Sigmoid colon (tissue), 4 donors: ENCODE measurements around the gene SLC16A11.

Experiments used
- EP300 ChIP-seq, 4 donors: sonication (generic); formaldehyde crosslinking; IDR thresholded peaks; one replicate each; pipeline ENCODE4 v1.6.1; 2017; ENCODE audit warnings: antibody characterized with exemption in 4 of 4
- POLR2A ChIP-seq, 2 donors: fragments of 450-650 bp; IDR thresholded peaks; one replicate each; pipeline ENCODE4 v1.6.1; 2016; ENCODE audit warnings: antibody characterized with exemption in 2 of 2, mild to moderate bottlenecking in 2 of 2, moderate library complexity in 2 of 2
- POLR2AphosphoS5 ChIP-seq, 4 donors: sonication (generic); formaldehyde crosslinking; IDR thresholded peaks; one replicate each; pipeline ENCODE4 v1.6.1; 2017; ENCODE audit warnings: antibody characterized with exemption in 4 of 4
- TF ChIP-seq, protein P1 (sequence below), 4 experiments: fragments of 450-650 bp in 3 of 4; fragments of 200-600 bp in 1 of 4; IDR thresholded peaks; one replicate each; pipeline ENCODE4 v1.5.1; 2016 to 2019; ENCODE audit warnings: antibody characterized with exemption in 4 of 4, mild to moderate bottlenecking in 3 of 4, moderate library complexity in 2 of 4

GRCh38 chr17:7068268-7068667, 24.4 kb upstream of the SLC16A11 start:
- TF ChIP-seq POLR2A (IDR thresholded peaks at IDR 0.05) (no peak), EP300 (IDR thresholded peaks at IDR 0.05) (no peak), POLR2AphosphoS5 (IDR thresholded peaks at IDR 0.05) (no peak)
- TF ChIP-seq, protein P1, sequence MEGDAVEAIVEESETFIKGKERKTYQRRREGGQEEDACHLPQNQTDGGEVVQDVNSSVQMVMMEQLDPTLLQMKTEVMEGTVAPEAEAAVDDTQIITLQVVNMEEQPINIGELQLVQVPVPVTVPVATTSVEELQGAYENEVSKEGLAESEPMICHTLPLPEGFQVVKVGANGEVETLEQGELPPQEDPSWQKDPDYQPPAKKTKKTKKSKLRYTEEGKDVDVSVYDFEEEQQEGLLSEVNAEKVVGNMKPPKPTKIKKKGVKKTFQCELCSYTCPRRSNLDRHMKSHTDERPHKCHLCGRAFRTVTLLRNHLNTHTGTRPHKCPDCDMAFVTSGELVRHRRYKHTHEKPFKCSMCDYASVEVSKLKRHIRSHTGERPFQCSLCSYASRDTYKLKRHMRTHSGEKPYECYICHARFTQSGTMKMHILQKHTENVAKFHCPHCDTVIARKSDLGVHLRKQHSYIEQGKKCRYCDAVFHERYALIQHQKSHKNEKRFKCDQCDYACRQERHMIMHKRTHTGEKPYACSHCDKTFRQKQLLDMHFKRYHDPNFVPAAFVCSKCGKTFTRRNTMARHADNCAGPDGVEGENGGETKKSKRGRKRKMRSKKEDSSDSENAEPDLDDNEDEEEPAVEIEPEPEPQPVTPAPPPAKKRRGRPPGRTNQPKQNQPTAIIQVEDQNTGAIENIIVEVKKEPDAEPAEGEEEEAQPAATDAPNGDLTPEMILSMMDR (IDR thresholded peaks at IDR 0.05) = no peak
